ENCODE measurements around the gene TMEM143. TPM values are rescaled to one million over a fixed set of nuclear protein-coding genes. Genes with fewer than 3 reads are reported as not detected.

TMEM143 gene
- total and polyA plus RNA-seq, 2 of the 8 experiments (the other 6 are each of a cell fraction or from before 2014, with no cell fraction given) = 14.2 to 19.1 TPM

DNA sequence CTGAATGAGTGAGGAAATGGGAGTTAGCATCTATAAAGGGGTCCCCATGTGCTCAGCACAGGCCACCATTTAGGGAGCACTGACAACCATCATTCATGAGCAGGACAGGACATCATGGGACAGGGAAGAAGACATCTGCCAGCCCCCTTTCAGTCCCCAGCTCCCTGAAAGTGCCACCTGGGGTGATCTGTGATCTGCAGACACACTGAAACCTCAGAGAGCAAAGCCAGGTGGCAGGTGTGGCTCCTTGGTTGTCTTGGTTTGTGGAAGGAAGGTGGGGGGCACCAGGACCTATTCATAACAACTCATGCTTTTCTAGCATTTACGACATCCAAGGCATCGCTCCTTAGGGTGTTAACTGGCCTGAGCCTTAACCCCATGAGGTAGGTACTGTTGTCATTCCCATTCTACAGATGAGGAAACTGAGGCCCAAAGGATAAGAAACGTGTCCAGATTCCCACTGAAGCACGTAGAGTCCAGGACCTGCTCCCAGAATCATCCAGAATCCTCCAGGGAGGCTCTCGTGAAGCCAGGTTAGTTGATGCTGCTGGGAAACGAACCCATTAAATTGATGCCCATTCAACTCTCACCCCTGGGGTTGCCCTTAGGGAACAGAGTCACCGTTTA, 21.8 kb upstream of the TMEM143 start (continued):
- TF ChIP-seq TAF1 (IDR thresholded peaks at IDR 0.05; ENCODE audit: low read depth, low read length) = no peak
- no peak for TF ChIP-seq SAP30 (IDR thresholded peaks at IDR 0.05; ENCODE audit: insufficient read depth, insufficient replicate concordance, low read length)
- no peak for TF ChIP-seq EZH2 (IDR thresholded peaks at IDR 0.05; ENCODE audit: low read depth, low read length, severe bottlenecking)
- TF ChIP-seq SP1 (IDR thresholded peaks at IDR 0.05; ENCODE audit: low read depth, low read length) = no peak
- TF ChIP-seq, protein P1, sequence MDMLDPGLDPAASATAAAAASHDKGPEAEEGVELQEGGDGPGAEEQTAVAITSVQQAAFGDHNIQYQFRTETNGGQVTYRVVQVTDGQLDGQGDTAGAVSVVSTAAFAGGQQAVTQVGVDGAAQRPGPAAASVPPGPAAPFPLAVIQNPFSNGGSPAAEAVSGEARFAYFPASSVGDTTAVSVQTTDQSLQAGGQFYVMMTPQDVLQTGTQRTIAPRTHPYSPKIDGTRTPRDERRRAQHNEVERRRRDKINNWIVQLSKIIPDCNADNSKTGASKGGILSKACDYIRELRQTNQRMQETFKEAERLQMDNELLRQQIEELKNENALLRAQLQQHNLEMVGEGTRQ (IDR thresholded peaks at IDR 0.05; ENCODE audit: low read length) = no peak
- TF ChIP-seq RFX5 (IDR thresholded peaks at IDR 0.05; ENCODE audit: borderline replicate concordance, low read depth, low read length) = no peak
